Measurements from ENCODE around the gene TDP1. TPM values are rescaled to one million over a fixed set of nuclear protein-coding genes. Genes with fewer than 3 reads are reported as not detected.

The TDP1 gene
- total and polyA plus RNA-seq, 2 experiments from 2014 or later: 12.1 to 19.4 TPM

- WGBS (ENCODE audit: low lambda C conversion rate, missing lambda C conversion rate): 25% methylated on average over 6 of the region's 6 CpGs
- H2AFZ ChIP-seq: no peak overlapping the region
These were observed 40.4 kb upstream of the TDP1 start for GRCh38 chr14:89915114-89915878.

GRCh38 chr14:89918721-89919120 is 37.0 kb upstream of the TDP1 start:
- Histone ChIP-seq H3K27me3 (no peaks in the 10 kb centered on the region), H3K36me3 (replicated peaks; ENCODE audit: insufficient read depth, low read depth) (no peaks in the 10 kb centered on the region), H3K4me2 (no peak overlapping the region), H3K4me1 (ENCODE audit: insufficient read depth) (no peaks in the 10 kb centered on the region), H4K20me1 (ENCODE audit: insufficient read depth, poor library complexity, severe bottlenecking) (no peaks in the 10 kb centered on the region), H3K79me2 (no peaks in the 10 kb centered on the region), H3K9me3 (ENCODE audit: low read depth) (no peaks in the 10 kb centered on the region), H2AFZ (no peak overlapping the region), H3K27ac (no peak overlapping the region), H3K9me2 (replicated peaks; ENCODE audit: insufficient read depth) (no peaks in the 10 kb centered on the region), H3K4me3 (no peak overlapping the region)
- TF ChIP-seq EZH2 (IDR thresholded peaks at IDR 0.05; ENCODE audit: borderline replicate concordance) (no peak), CTCF (IDR thresholded peaks at IDR 0.05; ENCODE audit: poor library complexity) (no peak), EZH2phosphoT487 (IDR thresholded peaks at IDR 0.05; ENCODE audit: low read depth, severe bottlenecking, unreplicated experiment) (no peak)
- WGBS (ENCODE audit: low lambda C conversion rate, missing lambda C conversion rate): 98% methylated on average over 2 of the region's 2 CpGs
- DNase-seq (ENCODE audit: low spot score): no peak

More at GRCh38 chr14:89915114-89915878, 40.4 kb upstream of the TDP1 start:
- H3K36me3 ChIP-seq (replicated peaks; ENCODE audit: insufficient read depth, low read depth): no peaks in the 10 kb centered on the region
- H4K20me1 ChIP-seq (ENCODE audit: insufficient read depth, poor library complexity, severe bottlenecking): no peaks in the 10 kb centered on the region
- no peak overlapping the region for H3K27ac ChIP-seq
- peak; percentile 90 for TF ChIP-seq CTCF (IDR thresholded peaks at IDR 0.05; ENCODE audit: poor library complexity)
- no peak for TF ChIP-seq EZH2phosphoT487 (IDR thresholded peaks at IDR 0.05; ENCODE audit: low read depth, severe bottlenecking, unreplicated experiment)
- no peak overlapping the region for H3K4me3 ChIP-seq
- DNase-seq (ENCODE audit: low spot score): peak; percentile 82
- peak overlapping the region; percentile 16 for H3K4me2 ChIP-seq
- H3K4me1 ChIP-seq (ENCODE audit: insufficient read depth): peaks cover 22% of the 10 kb centered on the region
- no peaks in the 10 kb centered on the region for H3K9me2 ChIP-seq (replicated peaks; ENCODE audit: insufficient read depth)
- H3K79me2 ChIP-seq: no peaks in the 10 kb centered on the region
- no peaks in the 10 kb centered on the region for H3K27me3 ChIP-seq
- no peaks in the 10 kb centered on the region for H3K9me3 ChIP-seq (ENCODE audit: low read depth)

GRCh38 chr14:89920056-89920455 is 35.7 kb upstream of the TDP1 start:
- Histone ChIP-seq H3K4me2 (no peak overlapping the region), H3K27me3 (no peaks in the 10 kb centered on the region), H3K9me2 (replicated peaks; ENCODE audit: insufficient read depth) (no peaks in the 10 kb centered on the region), H3K27ac (no peak overlapping the region), H3K4me1 (ENCODE audit: insufficient read depth) (no peaks in the 10 kb centered on the region), H3K36me3 (replicated peaks; ENCODE audit: insufficient read depth, low read depth) (no peaks in the 10 kb centered on the region), H3K4me3 (no peak overlapping the region), H2AFZ (no peak overlapping the region), H4K20me1 (ENCODE audit: insufficient read depth, poor library complexity, severe bottlenecking) (no peaks in the 10 kb centered on the region), H3K9me3 (ENCODE audit: low read depth) (no peaks in the 10 kb centered on the region), H3K79me2 (no peaks in the 10 kb centered on the region)
- TF ChIP-seq EZH2phosphoT487 (IDR thresholded peaks at IDR 0.05; ENCODE audit: low read depth, severe bottlenecking, unreplicated experiment): no peak
- TF ChIP-seq CTCF (IDR thresholded peaks at IDR 0.05; ENCODE audit: poor library complexity): no peak
- no peak for TF ChIP-seq EZH2 (IDR thresholded peaks at IDR 0.05; ENCODE audit: borderline replicate concordance)
- WGBS (ENCODE audit: low lambda C conversion rate, missing lambda C conversion rate): 86% methylated on average over 2 of the region's 2 CpGs
- DNase-seq (ENCODE audit: low spot score): no peak
